GM19324 (cell line): ENCODE data around the gene PBLD.
"Not testable (repeated sequence)": the region's sequence is repeated elsewhere in the genome, so short reads cannot be mapped to it uniquely, and the experiment has no call there.

Source experiments
- ATAC-seq: cut with Tn5 transposase; IDR thresholded peaks from one replicate; pipeline ENCODE4 v1.9.1; 2021; ENCODE audit warnings: mild to moderate bottlenecking, moderate library complexity; ENCODE audit not compliant: unreplicated experiment, low FRiP score

Gene PBLD

DNA sequence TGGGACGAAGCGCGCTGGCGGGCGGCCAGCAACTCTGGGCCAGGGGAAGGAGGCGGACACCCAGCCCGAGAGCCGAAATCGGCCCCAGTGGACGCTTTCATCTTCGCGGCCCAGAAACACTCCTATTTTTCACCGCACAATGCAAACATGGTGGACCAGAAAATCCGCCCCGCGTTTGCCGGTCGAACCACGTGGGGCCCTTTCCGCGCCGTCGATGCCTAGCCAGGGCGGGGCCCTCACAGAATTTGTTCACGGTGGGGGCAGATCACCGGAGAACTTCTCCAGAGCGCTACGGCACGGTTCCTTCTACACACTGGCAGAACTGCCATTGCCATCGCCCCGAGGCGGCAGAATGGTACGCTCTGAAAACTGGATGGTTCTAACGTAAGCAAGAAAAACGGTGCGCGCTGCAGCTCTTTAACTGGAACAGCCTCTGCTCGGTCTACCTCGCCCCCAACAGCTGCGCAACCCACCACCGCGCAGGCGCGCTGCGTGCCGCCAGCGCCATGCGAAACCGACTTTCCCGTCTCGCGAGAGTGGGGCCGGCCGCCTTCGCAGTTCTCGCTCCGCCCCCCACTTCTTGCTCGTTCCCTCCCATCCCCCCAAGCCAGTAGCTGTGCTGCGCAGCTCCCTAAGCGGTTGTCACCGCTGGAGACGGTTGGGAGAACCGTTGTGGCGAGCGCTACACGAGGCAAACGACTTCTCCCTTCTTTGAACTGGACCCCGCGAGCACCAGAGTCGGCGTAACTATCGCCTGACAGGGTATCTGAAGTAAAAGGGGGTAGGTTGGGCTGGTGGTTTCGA lies 1.1 kb downstream of the PBLD start, which contains the start of gene HNRNPH3:
TSS of gene HNRNPH3 (plus strand) at position 610 of the 804 bp plus-strand sequence. CDS start 5,158 bp downstream, outside the sequence.
- peak; percentile 87 for ATAC-seq

DNA sequence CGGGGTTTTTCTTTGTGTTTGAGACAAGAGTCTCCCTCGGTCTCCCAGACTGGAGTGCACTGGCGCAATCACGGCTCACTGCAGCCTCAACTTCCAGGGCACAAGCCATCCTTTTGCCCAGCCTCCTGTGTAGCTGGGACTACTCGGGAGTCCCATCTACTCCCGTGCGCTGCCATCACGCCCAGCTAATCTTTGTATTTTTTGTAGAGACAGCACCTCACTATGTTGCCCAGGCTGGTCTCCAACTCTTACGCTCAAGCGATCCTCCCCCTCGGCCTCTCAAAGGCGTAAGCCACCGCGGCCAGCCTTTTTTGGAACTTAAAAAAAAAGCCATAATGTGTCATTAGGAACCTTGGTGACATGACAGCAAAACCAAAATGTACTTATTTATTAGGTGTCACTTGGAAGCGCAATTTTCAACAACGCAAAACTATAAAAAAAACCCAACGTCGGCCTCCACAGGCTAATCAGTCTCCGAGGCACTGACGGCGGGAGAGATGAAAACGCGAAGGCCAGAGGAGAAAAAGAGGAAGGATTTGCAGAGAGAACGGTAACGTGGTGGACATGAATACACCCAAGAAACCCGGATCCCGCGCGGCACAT lies 1.8 kb downstream of the PBLD start:
- no peak for ATAC-seq

DNA sequence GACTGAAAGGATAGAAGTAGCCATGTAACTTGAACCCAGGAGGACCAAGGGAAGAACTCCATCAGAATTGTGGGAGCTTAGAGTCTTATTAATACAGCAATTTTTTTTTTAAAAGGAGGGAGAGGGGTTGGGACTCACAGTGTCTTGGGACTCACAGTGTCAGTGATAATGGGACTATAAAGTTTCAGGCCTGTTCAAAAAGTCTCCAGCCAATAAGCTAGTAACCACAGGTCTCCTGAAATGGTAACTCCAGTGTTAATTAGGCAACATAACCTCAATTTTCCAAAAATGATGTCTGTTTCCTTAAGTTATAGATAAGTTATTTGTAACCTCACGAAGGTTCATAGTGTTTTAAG lies 3.2 kb downstream of the PBLD start:
- ATAC-seq: no peak

DNA sequence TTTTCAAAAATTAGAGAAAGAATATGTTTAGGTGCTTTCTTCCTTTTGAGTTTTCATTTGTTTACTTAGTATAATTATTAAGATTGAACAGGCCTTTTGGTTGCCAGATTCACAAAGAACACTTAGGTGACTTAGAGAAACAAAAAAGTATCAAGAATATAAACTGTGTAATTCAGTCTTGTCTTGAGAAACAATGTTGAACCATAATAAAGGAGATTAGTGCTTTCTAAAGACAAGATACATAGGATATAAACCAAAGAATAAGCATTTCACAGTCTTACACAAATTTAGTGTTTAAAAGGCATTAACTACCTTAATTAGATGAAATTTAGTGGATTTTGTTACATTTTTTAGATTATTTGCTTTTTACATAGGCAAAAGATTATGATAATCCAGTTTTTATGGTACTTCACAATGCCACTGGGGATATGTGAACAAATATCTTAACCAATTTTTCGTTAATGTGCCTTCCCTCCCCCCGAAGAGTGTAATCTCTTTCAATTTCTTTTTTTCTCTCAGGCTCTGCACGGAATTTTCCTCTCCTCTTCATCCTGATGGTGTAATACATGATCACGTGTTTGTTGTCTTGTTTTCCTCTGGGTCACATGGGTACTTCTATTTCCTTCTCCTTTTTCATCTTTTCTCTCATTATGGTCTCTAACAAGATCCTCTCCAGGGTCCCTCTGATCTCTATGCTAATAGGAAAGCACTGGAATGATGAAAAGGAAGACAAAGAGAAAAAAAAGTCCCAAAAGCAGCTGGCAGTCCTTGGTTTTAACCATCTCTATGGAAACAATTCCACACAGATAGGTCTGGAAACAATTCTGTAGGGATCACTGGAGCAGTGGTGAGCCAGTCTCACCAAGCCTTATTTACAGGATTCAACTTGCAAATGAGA lies 4.6 kb downstream of the PBLD start:
- no peak for ATAC-seq

DNA sequence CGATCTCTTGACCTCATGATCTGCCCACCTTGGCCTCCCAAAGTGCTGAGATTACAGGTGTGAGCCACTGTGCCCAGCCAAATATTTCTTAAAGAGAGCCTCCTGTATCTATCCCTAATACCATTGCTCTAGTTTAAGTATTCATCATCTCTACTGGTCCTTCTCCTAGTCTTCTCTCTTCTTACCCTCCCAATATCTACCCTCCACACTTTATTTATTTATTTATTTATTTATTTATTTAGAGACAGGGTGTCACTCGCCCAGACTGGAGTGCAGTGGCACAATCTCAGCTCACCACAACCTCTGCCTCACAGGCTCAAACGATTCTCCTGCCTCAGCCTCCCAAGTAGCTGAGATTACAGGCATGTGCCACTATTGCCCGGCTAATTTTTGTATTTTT lies 8.3 kb downstream of the PBLD start:
- ATAC-seq: not testable (repeated sequence)

DNA sequence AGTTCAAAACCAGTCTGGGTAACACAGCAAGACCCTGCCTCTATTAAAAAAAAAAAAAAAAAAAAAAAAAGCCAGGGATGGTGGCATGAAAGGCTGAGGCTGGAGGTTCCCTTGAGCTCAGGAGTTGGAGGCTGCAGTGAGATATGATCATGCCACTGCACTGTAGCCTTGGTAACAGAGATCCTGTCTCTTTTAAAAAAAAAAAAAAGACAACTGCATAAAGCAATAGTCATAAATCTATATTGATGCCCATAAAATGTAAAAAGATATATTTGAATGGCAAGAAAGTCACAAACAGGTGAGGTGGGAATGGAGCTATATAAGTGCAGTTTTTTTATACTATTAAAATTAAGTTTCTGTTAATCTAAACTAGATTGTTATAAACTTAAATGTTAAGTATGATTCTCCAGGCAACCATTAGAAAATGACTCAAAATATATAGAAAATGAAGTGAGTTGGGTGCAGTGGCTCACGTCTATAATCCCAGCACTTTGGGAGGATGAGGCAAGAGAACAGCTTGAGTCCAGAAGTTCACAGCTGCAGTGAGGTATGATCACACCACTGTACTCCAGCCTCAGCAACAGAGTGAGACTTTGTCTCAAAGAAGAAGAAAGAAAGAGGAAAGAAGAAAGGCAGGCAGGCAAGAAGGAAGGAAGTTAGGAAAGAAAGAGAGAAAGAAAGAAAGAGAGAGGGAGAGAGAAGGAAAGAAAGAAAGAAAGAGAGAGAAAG lies 14.2 kb downstream of the PBLD start:
- ATAC-seq: no peak

DNA sequence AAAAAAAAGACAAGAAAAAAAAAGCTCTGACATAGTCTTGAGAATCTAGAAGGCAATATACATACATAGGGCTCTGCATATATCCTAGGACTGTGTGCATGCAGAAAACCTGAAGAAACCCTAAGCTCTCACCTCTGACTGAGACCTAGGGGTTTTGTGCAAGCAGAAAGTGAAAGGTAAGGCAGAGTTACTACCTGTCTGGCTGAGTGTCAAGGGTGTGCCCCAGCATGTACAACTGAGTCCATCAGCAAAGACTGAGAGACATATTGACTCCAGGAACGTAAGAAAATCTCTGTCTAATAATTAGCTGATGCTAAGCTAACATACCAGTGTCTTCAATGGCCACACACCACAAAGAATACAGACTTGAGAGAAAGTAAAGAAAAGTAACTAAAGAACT lies 17.1 kb downstream of the PBLD start:
- no peak for ATAC-seq

DNA sequence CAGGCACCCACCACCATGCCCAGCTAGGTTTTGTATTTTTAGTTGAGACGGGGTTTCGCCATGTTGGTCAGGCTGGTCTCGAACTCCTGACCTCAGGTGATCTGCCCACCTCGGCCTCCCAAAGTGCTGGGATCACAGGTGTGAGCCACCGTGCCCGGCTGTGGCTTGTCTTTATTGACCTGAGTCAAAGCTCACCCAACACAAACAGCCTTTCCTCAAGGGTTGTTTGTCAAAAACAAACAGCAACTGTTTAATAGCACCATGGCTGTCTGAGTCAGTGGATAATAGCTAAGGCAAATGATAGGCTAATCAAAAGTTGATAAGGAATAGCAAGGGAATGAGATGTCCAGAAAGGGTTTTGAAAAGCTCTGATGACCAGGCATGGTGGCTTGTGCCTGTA lies 17.8 kb downstream of the PBLD start:
- ATAC-seq: not testable (repeated sequence)

DNA sequence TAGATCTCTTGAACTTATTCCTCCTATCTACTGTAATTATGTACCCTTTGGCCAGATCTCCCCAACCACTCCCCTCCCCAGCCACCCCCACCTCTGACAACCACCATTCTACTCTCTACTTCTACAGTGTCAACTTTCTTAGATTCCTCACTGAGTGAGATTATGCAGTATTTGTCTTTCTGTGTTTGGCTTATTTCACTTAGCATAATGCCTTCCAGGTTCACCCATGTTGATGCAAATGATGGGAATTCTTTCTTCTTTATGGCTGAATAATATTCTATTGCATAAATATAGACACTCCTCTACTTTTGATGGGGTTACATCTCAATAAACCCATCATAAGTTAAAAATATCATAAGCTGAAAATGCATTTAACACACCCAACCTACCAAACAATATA lies 22.2 kb downstream of the PBLD start:
- no peak for ATAC-seq

DNA sequence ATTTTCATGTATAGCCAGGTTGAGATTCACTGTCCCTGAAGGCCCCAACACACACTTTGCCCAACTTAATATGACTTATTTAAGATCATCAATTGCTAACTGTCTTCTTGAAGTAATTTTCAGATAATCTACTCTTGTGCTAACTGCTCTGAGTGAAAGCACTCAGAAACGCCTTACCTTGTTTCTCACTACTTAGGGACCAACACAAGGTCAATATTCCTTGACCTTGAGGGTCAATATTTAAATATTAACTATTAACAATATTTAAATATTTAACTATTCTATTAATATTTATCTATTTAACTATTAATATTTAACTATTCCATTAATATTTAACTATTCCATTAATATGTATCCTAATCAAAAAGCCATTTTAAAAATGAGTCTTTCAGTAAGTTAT lies 26.9 kb downstream of the PBLD start:
- no peak for ATAC-seq

DNA sequence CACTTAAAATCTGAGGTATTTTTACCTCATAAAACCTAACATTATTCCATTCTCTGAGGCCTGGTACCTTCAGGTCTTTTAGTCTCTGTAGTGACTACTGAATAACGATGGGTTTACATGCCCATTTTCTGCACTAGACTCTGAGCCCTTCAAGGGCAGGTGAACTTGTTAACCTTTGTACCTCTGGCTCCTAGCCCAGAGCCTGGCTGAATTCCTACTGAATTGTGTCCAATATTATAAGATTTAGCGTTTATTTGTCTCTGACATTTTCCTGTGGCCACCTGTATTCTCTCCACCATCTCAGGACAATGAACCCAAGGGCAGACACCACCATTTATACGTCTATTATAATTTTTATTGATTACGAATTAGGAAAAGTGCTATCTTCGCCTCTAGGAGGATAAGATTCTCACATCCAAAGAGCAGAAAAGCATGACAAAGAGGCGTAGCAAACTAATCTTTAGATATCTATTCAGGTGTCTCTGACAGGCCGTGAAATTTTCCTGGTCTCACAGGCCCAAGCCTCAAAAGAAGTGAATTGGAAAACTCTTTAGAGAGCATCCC lies 28.8 kb downstream of the PBLD start:
- ATAC-seq: no peak

DNA sequence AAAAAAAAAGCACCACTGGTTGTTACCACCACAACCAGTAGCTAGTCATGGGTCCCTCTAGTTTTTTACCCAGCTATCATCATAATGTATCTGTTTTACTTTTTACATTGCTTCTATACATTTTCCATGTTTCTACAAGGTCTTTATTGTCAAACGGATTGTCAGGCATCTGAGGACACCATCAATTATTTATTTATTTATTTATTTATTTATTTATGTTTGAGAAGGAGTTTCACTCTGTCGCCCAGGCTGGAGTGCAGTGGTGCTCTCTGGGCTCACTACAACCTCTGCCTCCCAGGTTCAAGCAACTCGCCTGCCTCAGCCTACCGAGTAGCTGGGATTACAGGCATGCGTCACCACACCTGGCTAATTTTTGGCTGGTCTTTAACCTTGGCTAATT lies 29.9 kb downstream of the PBLD start:
- no peak for ATAC-seq

DNA sequence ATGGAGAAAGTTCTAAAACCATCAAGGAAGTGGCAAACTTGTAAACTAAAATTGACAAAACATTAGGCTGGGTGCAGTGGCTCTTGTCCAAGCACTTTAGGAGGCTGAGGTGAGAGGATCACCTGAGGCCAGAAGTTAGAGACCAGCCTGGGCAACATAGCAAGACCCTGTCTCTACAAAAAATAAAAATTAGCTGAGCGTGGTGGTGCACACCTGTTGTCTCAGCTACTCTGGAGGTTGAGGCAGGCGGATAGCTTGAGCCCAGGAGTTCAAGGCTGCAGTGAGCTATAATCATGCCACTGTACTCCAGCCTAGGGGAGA lies 30.3 kb downstream of the PBLD start:
- no peak for ATAC-seq

DNA sequence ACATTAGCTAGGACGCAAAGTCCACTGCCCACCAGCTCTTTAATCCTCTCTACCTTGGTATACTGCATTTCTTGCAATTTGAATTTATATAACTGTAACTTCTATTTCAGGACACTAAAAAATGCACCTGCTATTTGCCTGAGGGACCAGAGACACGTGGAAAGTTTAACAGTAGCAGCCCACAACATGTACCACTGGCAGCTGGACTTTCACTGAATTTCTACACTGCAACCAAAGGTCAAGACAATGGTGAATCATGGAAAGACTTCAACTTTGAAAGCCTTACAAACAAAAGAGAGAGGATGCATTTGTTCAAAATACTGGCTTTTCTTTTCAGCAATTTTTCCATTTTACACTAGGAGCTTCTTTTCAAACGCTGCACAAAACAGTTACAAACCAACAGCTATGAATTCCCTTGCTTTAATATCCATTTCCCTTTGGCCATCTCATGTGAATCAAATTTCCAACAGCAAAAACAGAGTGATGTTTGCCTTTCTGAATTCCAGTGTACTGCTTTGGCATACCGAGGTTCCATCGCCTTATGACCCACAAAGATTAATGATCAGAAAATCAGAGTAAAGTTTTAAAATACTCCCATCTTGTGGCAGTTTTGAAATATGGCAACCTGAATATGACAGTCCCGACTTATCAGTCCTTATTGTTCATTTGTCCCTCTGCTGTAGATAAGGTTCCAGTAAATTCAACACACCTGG lies 30.8 kb downstream of the PBLD start:
- ATAC-seq: no peak

DNA sequence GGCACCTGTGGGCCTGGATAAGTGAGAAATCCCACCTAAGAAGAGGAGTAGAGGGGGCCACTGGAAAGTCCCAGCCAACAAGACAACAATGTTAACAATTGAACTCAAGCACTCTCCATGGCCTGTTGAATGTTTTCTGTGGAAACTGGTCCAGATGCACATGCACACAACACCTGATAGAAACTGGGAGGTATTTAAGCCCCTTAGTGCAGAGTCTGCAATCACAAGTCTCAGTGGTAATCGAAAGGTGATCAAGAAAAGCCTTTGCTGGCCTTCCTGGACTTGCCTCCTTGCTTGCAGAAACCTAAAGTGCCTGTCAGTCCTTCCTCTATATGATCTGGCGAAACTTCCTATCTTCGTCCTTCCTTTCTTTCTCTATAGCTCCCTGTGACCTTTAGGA lies 31.4 kb downstream of the PBLD start:
- no peak for ATAC-seq

DNA sequence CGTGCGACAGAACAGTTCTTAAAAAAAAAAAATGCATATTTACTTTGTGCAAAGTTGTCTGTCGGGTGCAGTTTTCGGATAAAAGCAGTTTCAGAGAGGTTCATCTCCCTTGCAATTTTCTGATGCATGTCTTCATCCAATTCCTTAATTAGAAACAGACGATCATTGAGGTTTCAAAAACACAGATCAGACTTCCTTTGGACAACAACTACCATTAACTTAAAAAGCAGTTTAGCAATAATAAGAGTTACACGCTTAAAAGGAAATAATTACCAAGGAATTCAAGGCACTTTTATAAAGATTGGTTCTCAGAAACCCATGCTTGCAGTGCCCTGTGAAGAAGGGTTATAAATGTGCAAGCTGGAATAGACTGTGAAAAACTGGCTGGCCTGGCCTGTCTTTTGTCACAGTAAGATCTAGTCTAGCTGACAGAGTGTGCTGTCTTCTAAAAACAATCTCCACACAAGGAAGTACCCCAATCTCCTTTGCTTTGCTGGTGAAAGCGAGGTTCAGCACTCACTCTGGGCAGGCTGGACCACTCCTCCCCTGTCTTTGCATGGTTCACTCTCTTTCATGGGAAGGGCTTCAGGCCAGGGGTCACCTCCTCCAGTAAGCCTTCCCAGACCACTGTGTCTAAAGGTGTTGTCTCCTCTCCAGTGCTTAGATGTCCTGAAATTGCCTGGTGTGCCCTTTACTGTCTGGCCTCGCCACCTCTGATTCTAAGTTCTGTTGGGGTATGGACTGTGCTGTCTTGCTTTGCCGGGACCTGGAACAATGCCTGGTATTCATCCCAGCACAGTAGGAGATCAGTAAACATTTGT lies 35.7 kb downstream of the PBLD start:
- no peak for ATAC-seq

DNA sequence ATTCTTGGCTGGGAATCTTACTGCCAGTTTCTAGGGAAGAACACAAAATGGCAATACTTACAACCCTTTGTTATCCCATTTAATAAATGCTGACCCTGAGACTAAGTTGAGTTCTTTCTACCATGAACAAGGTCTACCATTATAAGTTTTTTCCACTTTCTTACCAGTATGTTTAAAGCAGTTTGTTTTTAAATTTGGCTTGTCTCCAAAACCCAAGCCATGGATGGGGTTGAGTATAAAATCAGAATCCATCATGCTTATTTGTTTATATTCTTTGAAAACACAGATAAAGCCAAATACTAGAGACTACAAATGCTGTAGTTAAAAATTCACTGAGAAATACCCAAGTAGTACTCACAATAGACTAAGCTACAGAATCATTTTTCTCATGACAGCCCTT lies 42.0 kb downstream of the PBLD start:
- ATAC-seq: no peak

DNA sequence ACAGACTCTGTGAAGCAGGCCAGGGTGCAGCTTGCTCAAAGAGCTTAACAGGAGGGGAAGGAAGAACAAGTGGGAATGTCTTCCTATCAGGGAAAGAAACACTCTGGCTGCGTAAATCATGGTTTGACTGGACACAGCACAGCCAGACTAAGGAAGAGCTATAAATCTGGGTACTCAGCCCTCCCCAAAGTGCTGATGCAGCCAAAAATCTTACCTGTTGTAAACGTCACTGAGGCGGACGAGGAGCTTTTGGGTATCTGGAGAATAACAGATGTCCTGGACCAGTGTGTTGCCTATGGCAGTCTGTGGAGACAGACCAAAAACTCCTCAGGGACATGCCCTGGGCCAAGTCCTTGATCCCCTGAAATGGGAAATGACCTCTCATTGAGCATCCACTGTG lies 44.0 kb downstream of the PBLD start:
- no peak for ATAC-seq
